Activated CD4-positive, alpha-beta memory T cell treated with anti-CD3 and anti-CD28 coated beads for 36 hours (primary cell): ENCODE data around the gene RAD51B. TPM values are rescaled to one million over a fixed set of nuclear protein-coding genes. Genes with fewer than 3 reads are reported as not detected.
"Not testable (repeated sequence)": the region's sequence is repeated elsewhere in the genome, so short reads cannot be mapped to it uniquely, and the experiment has no call there.

Experiments used
- CTCF ChIA-PET: fragments of 350-600 bp; sonication (Branson Sonifier 250); formaldehyde crosslinking; loops from one replicate; lab custom pipeline; 2021; ENCODE audit warnings: antibody characterized with exemption, inconsistent platforms; lab: Charles Lee
- POLR2A ChIA-PET: fragments of 350-600 bp; sonication (Branson Sonifier 250); formaldehyde crosslinking; loops from one replicate; lab custom pipeline; 2021; ENCODE audit warnings: antibody characterized with exemption; lab: Charles Lee
- DNase-seq: peaks from one replicate; pipeline ENCODE4 v3.0.0-alpha.2; 2020
- H3K27ac Mint-ChIP-seq: one replicate; pipeline ENCODE4 v1.8.0; 2021; ENCODE audit warnings: mixed read lengths
- H3K27me3 Mint-ChIP-seq: one replicate; pipeline ENCODE4 v1.8.0; 2021; ENCODE audit warnings: mixed read lengths
- H3K36me3 Mint-ChIP-seq: one replicate; pipeline ENCODE4 v1.8.0; 2021; ENCODE audit warnings: mixed read lengths
- H3K4me1 Mint-ChIP-seq: one replicate; pipeline ENCODE4 v1.8.0; 2021; ENCODE audit warnings: low read depth, mixed read lengths
- H3K4me3 Mint-ChIP-seq: one replicate; pipeline ENCODE4 v1.8.0; 2021; ENCODE audit warnings: mild to moderate bottlenecking, mixed read lengths
- H3K9me3 Mint-ChIP-seq: one replicate; pipeline ENCODE4 v1.8.0; 2021; ENCODE audit warnings: mixed read lengths
- intact Hi-C: fragments of 100-400 bp; cut with micrococcal nuclease; formaldehyde crosslinking; loops from one replicate; pipeline ENCODE4 v1.15.1; 2023
- total RNA-seq, 2 experiments: library from RNA; stranded (reverse); gene quantifications; one replicate each; pipeline ENCODE4 v1.2.3, GENCODE V29; 2021

RAD51B gene
- total RNA-seq, 2 experiments from 2014 or later = 32.3 to 34.3 TPM

DNA sequence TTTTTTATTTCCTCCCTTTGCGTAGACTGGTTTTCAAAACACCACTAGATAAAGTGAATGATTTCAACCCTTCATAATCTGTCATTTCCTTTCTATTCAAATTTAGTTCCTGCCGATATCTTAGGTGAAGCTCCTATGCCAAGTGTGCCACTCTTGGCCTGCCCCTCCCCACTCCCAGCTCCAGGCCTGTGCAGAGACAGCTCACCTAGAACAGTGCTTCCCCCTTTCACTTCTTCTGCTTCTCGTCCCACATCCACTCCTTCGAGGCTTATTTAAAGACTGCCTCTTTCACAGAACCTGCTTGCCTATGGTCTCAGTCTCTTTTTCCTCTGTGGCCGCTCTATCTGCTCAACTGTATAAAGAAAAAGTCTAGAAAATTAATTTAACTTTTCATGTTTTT lies 473.8 kb downstream of the RAD51B start:
- Mint-ChIP-seq H3K27me3 (no peaks in the 10 kb centered on the region), H3K9me3 (no peaks in the 10 kb centered on the region), H3K4me3 (no peak overlapping the region), H3K36me3 (no peaks in the 10 kb centered on the region), H3K4me1 (peaks cover 31% of the 10 kb centered on the region), H3K27ac (peak overlapping the region; percentile 29)
- CTCF ChIA-PET = interaction anchor here (0.6 to 0.9 kb wide), 2 partner anchors 197 to 530 kb away, joined by 3 read pairs; no protein-coding TSS in a partner anchor
- POLR2A ChIA-PET = interaction anchor here (0.8 kb wide), 1 partner anchor 10 kb away, joined by 3 read pairs; no protein-coding TSS in a partner anchor
- intact Hi-C loops = no loop called here
- DNase-seq = no peak

DNA sequence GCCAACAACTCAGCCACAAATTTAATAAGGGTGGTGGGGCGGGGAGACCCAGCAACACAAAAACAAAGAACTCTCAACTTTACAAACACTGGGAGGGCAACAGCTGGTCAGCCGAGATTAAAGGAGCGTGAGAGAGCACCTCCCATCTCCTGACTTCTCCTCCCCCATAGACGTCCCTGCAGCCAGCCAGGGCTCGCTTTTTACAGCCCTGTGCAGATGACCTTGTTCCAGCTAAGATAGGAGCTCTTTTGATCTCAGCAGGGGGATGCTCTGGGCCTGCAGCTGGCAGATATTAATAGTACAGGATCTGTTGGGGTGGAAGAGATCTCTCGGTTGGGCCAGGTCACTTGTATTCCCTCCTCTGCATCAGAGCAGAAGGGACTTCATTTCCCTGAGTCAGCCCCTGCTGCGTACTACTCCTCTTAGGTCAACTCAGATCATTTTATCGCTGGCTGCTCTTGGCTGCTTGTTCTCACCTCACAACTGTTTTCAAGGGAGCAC lies 475.8 kb downstream of the RAD51B start:
- no peak overlapping the region for H3K4me3 Mint-ChIP-seq
- intact Hi-C loops = no loop called here
- H3K9me3 Mint-ChIP-seq = no peaks in the 10 kb centered on the region
- ChIA-PET POLR2A (no interaction called here), CTCF (no interaction called here)
- peaks cover 4% of the 10 kb centered on the region for H3K36me3 Mint-ChIP-seq
- no peaks in the 10 kb centered on the region for H3K27me3 Mint-ChIP-seq
- H3K27ac Mint-ChIP-seq = no peak overlapping the region
- DNase-seq = no peak
- H3K4me1 Mint-ChIP-seq = peaks cover 27% of the 10 kb centered on the region

DNA sequence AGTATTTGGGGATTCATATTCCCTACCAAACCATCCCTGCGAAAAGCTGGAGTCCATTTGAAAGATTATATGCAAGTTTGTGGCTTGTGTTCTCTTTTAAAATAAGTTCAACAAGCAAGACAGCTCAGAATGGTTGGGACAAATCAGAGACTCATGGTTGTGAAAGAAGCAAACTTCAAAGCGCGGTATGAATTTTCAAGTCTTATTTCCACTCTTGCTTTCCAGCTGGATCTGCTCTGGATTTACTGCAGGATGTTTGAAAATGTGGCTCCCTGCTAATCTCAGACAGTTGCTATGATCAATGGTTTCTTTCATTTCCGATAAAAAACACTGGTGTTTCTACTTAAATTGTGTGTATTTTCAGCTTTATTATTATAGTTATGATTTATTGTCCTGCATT lies 477.5 kb downstream of the RAD51B start:
- Mint-ChIP-seq H3K36me3 (peaks cover 8% of the 10 kb centered on the region), H3K4me1 (peaks cover 22% of the 10 kb centered on the region), H3K4me3 (no peak overlapping the region), H3K9me3 (peaks cover 1% of the 10 kb centered on the region), H3K27me3 (no peaks in the 10 kb centered on the region), H3K27ac (no peak overlapping the region)
- ChIA-PET POLR2A (no interaction called here), CTCF (no interaction called here)
- no peak for DNase-seq
- intact Hi-C loops = no loop called here

DNA sequence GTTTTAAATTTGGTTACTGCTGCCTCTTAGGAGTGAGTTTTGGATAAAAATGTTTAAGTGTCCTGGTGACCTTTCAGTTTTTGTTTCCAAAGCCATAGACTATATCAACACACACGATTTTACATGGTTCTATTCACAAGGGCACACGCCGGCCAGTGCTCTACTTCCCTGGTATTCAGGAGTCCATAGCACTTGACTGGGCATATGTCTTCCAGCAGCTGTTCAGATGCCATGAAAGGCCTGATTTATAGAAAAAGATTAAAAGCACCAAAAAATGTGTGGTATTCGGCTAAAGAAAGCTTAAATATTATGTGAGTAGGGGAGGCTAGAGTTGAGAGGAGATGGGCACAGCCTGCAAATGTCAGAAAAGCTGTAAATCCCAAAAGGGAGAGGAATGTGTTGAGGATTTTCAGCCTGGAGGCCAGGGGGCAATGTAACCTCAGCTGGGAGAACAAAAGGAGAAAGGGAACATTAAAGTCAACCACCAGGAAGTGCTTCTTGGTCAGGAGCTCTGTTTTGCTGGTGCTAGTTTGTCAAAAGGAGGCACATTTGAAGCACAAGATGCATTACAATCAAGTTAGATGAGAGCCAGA lies 478.4 kb downstream of the RAD51B start:
- POLR2A ChIA-PET = no interaction called here

DNA sequence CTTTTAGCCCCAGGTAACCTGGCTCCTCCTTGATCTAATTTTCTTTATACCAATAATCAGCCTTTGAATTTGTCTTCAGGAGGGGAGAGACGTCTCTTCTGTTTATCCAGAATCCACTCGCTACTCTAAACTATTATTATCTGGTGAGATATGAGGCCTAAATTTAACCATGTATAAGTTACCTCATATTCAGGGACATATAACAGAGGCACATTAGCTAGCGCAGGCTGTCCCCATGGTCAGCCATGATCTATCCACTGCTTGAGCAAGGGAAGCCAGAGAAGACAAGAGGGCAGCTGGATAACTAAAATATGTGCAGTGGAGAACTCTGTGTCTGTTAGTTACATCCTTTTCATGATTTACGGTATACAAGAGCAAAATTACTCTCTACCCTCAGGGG lies 481.0 kb downstream of the RAD51B start:
- CTCF ChIA-PET = no interaction called here
- H3K27me3 Mint-ChIP-seq = no peaks in the 10 kb centered on the region
- intact Hi-C loops = no loop called here

More for the DNA sequence above, 478.4 kb downstream of the RAD51B start:
- peaks cover 9% of the 10 kb centered on the region for H3K9me3 Mint-ChIP-seq
- DNase-seq = no peak
- H3K27me3 Mint-ChIP-seq = no peaks in the 10 kb centered on the region
- H3K4me1 Mint-ChIP-seq = peaks cover 13% of the 10 kb centered on the region
- CTCF ChIA-PET = no interaction called here
- no peak overlapping the region for H3K4me3 Mint-ChIP-seq
- peaks cover 16% of the 10 kb centered on the region for H3K36me3 Mint-ChIP-seq
- H3K27ac Mint-ChIP-seq = no peak overlapping the region
- intact Hi-C loops = no loop called here

DNA sequence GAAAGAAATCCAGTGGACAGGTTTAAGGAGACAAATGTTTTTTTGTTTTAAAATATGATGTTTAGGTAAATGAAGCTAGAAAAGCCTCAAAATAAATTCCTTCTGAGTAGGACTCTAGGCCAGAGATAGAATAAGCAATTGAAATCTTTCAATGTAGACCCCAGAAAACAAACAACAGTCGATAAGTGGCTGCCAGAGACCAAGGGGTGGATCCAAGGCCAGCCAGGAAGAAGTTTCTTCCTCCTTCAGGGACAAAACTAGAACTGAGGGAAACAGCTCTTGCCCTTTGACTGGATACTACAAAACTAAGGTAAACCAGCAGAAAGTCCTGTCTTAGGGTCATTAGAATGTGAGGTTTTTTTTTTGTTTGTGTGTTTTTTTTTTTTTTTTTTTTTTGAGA lies 481.6 kb downstream of the RAD51B start:
- CTCF ChIA-PET = no interaction called here
- no peak for DNase-seq
- intact Hi-C loops = no loop called here
- H3K4me1 Mint-ChIP-seq = peaks cover 5% of the 10 kb centered on the region
- H3K27me3 Mint-ChIP-seq = no peaks in the 10 kb centered on the region
- peaks cover 16% of the 10 kb centered on the region for H3K36me3 Mint-ChIP-seq
- no peak overlapping the region for H3K27ac Mint-ChIP-seq
- H3K4me3 Mint-ChIP-seq = no peak overlapping the region
- H3K9me3 Mint-ChIP-seq = peaks cover 9% of the 10 kb centered on the region
- POLR2A ChIA-PET = no interaction called here

More for the DNA sequence above, 481.0 kb downstream of the RAD51B start:
- H3K9me3 Mint-ChIP-seq = peaks cover 9% of the 10 kb centered on the region
- H3K4me1 Mint-ChIP-seq = peaks cover 5% of the 10 kb centered on the region
- POLR2A ChIA-PET = no interaction called here
- no peak overlapping the region for H3K27ac Mint-ChIP-seq
- peaks cover 16% of the 10 kb centered on the region for H3K36me3 Mint-ChIP-seq
- DNase-seq = no peak
- no peak overlapping the region for H3K4me3 Mint-ChIP-seq

DNA sequence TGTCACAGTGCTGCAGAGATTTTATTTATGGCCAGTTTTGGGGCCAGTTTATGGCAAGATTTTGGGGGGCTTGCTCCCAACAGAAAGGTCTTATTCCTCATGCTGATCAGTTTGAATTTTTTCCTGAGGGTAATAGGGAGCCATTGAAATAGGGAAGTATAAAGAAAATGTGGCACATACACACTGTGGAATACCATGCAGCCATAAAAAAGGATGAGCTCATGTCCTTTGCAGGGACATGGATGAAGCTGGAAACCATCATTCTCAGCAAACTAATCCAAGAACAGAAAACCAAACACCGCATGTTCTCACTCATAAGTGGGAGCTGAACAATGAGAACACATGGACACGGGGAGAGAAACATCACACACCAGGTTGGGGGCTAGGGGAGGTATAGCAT lies 483.4 kb downstream of the RAD51B start:
- CTCF ChIA-PET, DNase-seq, H3K9me3 Mint-ChIP-seq, H3K4me3 Mint-ChIP-seq, H3K4me1 Mint-ChIP-seq, H3K27ac Mint-ChIP-seq, H3K27me3 Mint-ChIP-seq, intact Hi-C loops, POLR2A ChIA-PET: not testable (repeated sequence)
- H3K36me3 Mint-ChIP-seq = peaks cover 16% of the 10 kb centered on the region

DNA sequence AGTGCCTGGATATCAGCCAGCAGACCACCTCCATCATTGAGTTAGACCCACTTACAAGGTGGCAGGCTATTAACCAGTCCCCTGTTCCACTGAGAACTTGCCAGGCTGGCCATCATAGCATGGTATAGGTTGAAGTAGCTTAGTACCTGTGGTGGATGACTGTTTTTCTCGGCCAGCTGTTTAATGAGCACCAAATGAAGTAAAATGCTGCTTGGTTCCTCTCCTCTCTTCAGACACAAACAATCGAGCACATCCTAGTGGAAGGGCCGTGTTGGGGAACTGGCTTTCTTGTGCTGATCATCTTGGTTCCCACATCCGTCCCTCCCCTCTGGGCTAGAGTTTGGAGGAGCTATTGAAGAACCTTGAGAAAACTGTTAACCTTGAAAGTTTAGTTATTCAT lies 486.2 kb downstream of the RAD51B start:
- intact Hi-C loops = no loop called here
- no peak overlapping the region for H3K4me3 Mint-ChIP-seq
- POLR2A ChIA-PET = no interaction called here
- H3K4me1 Mint-ChIP-seq = peaks cover 8% of the 10 kb centered on the region
- H3K36me3 Mint-ChIP-seq = peaks cover 13% of the 10 kb centered on the region
- peaks cover 9% of the 10 kb centered on the region for H3K9me3 Mint-ChIP-seq
- H3K27me3 Mint-ChIP-seq = no peaks in the 10 kb centered on the region
- no peak for DNase-seq
- H3K27ac Mint-ChIP-seq = no peak overlapping the region
- CTCF ChIA-PET = no interaction called here

DNA sequence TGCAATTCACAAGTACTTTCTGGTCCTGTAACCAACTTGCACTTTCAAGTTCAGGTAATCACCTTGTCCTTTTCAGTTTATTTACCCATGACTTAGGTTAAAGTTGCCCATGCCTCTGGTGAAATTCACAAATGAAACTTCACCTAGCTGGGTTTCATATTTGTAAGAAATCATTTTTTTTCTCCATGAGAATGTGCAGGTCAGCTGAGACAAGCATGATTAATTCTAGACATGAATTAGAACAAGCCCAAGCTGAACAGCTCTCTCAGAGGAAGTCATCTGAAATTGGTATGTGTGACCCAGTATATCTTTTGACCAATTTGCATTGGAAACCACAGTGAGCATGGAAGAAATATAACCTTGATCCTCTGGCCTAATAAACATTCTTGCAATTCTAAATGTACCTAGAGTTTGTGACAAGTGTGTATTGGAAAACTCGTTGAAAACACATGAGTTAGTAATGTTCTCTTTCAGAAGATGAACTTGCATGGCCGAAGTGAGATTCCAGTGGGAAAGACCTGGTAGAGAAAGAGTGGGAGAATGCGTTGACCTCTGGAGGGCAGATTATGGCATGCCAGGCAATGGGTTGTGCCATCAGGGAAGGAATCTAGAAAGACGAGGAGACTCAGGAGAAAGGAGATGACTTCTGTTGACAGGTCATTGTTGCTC lies 486.8 kb downstream of the RAD51B start:
- peaks cover 10% of the 10 kb centered on the region for H3K36me3 Mint-ChIP-seq
- no peak overlapping the region for H3K4me3 Mint-ChIP-seq
- no peak for DNase-seq
- ChIA-PET CTCF (interaction anchor here (1.5 kb wide), 1 partner anchor 17 kb away, joined by 4 read pairs; no protein-coding TSS in a partner anchor), POLR2A (no interaction called here)
- H3K27me3 Mint-ChIP-seq = no peaks in the 10 kb centered on the region
- H3K9me3 Mint-ChIP-seq = peaks cover 9% of the 10 kb centered on the region
- H3K27ac Mint-ChIP-seq = no peak overlapping the region
- intact Hi-C loops = no loop called here
- H3K4me1 Mint-ChIP-seq = peaks cover 10% of the 10 kb centered on the region

DNA sequence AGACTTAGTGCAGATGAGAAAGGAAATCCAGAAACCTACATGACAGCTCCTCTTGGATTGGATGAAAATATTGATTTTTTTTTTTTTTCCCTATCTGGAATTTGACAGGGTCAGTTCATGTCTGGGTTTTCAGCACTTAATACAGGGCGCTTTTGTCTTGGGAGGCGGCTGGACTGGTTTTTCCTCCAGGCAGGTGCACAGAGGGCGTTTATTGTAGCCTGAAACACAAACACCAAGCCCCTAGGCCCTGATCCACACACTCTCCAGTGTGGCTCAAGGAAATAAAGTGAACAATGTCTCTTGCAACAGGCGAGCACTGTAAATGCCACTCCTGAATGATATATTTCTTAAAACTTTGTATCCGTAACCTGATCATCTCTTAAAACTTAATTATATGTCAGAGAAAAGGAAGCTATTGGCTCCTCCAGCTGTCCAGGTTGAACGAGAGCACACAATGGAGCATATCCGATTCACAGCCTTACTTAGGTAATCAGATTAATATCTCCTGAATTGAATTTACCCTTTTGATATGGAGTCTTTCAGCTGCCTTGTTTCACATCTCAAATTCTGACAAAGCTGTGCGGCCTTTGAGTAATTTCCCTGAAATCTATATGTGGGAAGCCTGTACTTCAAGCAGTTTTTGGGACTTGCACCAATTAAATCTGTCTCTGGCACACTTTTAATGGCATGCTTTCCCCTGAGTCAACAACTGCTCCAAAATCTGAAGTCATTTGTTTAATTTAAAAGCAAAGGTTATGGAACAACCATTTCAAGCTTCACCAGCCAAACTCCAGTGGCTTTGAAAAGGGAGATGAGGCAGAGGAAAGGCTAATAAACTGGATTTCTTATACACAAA lies 487.6 kb downstream of the RAD51B start:
- Mint-ChIP-seq H3K4me1 (peaks cover 14% of the 10 kb centered on the region), H3K27me3 (no peaks in the 10 kb centered on the region), H3K9me3 (peaks cover 7% of the 10 kb centered on the region), H3K36me3 (peaks cover 7% of the 10 kb centered on the region), H3K4me3 (no peak overlapping the region), H3K27ac (no peak overlapping the region)
- intact Hi-C loops = no loop called here
- ChIA-PET POLR2A (no interaction called here), CTCF (interaction anchor here (1.5 to 1.6 kb wide), 2 partner anchors 16 to 21 kb away, joined by 4 to 5 read pairs; no protein-coding TSS in a partner anchor)
- no peak for DNase-seq

DNA sequence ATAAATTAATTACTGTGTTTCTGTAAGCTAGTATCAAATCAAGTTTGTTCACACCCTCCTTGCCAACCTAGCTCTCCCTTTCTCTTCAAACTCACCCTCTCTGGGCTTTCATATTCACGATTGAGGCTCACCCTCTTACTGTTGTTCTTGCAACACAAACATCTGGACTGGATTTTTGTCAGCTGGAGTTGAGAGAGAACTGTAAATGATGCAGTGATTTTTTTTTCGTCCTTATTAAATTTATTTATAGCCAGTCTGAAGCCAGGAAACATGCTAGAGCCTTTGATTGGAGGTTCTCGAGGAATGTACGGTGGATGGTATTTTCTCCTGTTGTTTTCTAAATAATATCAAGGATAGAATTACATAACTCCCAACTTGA lies 488.2 kb downstream of the RAD51B start:
- intact Hi-C loops = no loop called here
- H3K4me1 Mint-ChIP-seq = peaks cover 19% of the 10 kb centered on the region
- H3K9me3 Mint-ChIP-seq = peaks cover 2% of the 10 kb centered on the region
- no peak overlapping the region for H3K27ac Mint-ChIP-seq
- H3K4me3 Mint-ChIP-seq = no peak overlapping the region
- H3K27me3 Mint-ChIP-seq = no peaks in the 10 kb centered on the region
- DNase-seq = no peak
- ChIA-PET CTCF (interaction anchor here (1.5 to 1.6 kb wide), 2 partner anchors 15 to 22 kb away, joined by 4 to 5 read pairs; no protein-coding TSS in a partner anchor), POLR2A (no interaction called here)
- peaks cover 3% of the 10 kb centered on the region for H3K36me3 Mint-ChIP-seq
